Smooth muscle cell (in vitro differentiated cells): ENCODE results near the gene SLC13A1. TPM values are rescaled to one million over a fixed set of nuclear protein-coding genes. Genes with fewer than 3 reads are reported as not detected.

Experiments
- polyA plus RNA-seq: library from polyadenylated mRNA; unstranded; fragments of >200 nt; fragmentation: Nextera tagmentation; extraction: Ambion mirVana; gene quantifications from 2 replicates; pipeline ENCODE4 v1.2.1, GENCODE V29; 2016
- total RNA-seq: library from RNA; depleted of rRNA; stranded (reverse); fragments of >200 nt; gene quantifications from 2 replicates; pipeline ENCODE4 v1.2.3, GENCODE V29; 2014

SLC13A1 gene
- total and polyA plus RNA-seq, 2 experiments from 2014 or later: not detected

Other genes with a start within 250 kb of the SLC13A1 start
- gene TAS2R16, start 204.3 kb downstream of the SLC13A1 start, total RNA-seq: not detected in 2 replicates
- not detected in 2 replicates for gene TAS2R16, start 204.3 kb downstream of the SLC13A1 start, polyA plus RNA-seq